HK-2 (cell line): Measurements from ENCODE around the gene CIT.

Source experiments
- DNase-seq: peaks from one replicate; pipeline ENCODE4 v3.0.0-alpha.2; 2018; ENCODE audit not compliant: unreplicated experiment

The CIT gene

DNA sequence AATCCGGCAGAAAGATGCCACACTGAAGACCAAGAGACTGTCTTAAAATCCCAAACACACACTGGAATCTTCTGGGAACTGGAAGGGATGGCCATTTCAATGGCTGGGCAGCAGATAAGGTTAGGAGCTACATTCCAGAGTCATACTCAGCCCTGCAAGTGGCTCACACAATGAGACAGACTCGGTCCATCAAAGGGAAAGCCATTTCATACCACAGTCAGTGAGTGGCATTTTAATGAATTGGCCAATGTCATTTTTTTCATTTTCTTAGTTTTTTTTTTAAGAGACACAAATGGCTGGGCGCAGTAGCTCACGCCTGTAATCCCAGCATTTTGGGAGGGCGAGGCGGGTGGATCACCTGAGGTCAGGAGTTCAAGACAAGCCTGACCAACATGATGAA lies 17.9 kb downstream of the CIT start:
- DNase-seq: no peak

DNA sequence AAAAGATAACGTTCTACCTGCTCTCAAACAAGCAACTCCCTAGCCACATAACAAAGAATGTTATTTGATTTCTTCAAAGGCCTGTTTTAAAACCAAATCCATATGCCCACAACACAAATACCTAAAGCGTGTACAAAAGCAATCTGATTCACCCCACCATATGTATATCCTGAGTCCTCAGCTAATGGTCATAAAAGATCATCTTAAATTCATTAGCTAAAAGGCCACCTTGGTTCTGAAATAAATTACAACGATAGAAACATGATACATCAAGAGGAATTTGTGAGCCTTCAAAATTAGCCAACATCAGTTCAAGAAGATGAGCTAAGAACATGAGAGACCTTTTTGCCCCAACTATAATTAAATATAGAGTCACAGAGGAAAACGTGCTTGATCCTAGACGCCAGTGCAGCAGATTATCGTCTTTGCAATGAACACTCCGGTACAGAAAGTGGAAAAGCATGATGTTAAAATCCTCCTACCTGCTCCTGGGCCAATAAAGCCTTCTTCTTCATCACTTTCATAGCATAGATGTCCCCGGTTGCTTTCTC lies 20.0 kb downstream of the CIT start:
- DNase-seq: no peak

DNA sequence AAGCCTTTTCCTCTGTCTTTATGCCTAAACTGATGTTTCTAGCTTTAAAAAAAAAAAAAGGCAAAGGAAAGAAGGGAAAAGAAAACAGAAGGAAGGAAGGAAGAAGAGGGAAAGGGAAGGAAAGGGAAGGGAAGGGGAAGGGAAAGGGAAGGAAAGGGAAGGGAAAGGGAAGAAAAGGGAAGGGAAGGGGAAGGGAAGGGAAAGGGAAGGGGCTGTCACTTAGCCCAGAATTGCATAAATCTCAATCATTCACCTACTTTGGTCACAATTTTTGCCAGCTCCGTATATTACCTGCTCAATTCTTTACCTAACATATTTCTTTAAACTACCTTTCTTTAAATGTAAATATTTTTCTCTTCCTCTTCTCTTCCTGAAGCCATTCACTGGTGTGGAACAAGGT lies 26.8 kb downstream of the CIT start:
- DNase-seq: no peak

DNA sequence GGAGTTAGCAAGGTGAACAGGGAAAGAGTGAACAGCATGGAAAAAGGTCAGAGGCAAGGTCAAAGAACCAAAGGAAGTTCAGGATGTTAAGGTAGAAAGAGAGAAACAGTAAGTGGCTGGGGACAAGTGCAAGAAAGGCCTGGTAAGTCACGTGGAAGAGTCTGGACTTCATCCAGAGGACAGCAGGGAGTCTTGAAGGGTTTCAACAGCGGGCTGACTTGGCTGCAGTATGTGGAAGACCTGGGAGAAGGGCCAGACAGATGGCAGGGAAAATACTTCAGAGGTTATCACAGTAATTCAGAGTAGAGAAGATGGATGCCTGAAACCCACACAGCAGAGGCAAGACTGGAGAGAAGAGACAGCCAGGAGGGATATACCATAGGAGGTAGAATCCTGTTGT lies 34.0 kb downstream of the CIT start:
- DNase-seq: no peak

DNA sequence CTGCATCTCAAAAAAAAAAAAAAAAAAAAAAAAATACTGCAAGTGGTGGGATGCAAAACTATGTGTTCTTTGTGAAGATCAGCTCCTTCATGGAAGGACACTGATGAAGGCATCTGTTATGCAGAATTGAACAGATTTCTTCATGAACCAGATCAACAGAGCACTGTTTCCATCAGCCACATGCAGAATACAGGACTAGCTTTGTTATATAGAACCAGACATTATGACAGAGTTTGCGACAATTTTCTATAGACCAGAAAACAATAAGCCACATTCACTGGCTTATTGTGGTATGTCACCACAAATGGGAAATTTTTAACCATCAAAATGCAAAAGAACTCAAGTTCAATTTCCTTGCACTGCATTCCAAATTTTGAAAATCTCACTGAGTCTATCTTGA lies 34.7 kb downstream of the CIT start:
- no peak for DNase-seq

DNA sequence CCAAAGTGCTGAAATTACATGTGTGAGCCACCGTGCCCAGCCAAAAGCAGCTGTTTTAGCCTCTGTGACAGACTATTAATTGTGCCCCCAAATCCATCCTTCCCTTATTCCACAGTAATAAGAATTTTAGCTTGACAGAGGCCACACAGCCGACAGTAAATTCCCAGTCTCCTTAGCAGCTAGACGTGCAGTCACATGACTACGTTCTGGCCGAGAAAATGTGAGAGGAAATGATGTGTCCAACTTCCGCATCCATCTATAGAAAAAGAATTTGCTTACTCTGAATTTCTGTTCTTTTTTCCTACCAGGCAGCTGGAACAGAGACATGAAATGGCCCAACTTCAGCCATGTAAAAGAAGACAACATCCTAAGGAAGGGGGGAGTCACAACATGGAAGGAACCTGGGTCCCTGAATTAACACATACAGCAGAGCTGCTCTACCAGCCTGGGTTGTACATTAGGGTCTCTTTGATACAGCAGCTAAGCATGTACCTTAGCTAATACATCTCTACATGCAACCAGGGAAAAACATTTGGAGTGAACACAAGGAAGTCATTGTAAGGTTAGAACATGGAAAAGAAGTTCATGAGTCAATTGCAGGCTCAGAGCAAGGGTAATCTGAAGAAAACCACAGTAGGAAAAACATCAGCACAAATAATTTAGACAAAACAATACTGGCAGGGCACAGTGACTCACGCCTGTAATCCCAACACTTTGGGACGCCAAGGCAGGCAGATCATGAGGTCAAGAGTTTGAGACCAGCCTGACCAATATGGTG lies 35.5 kb downstream of the CIT start:
- no peak for DNase-seq

DNA sequence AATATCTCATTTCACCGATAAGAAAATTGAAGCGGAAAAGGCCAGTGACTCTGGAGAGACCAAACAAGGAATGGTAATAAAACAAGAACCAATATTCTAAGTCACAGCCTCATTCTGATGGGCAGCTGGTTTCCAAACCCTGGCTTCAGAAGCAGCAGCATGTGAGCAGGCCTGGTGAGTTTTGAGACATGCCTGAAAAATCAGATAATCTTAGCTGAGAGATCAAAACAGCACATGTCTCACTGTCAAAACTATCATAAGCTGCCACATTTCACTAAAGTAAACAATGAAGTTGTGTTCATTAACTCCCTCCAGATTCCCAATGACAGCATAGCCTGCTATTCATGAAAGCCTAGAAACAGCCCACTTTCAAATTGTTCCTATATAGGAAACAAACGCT lies 36.5 kb downstream of the CIT start:
- no peak for DNase-seq

DNA sequence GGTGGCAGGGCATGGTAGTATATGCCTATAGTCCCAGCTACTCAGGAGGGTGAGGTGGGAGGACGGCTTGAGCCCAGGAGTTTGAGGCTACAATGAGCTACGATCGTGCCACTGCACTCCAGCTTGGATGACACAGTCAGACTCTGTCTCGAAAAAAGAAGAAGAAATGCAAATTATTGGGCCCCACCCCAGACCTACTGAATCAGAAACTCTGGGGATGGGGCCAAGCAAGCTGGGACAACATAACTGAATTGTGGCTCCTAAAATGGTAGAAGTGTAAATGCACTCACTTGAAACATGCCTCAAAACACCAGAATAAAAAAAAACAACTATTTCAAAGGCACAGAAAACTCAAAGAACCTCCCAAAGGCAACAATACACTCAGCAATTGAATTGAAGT lies 37.0 kb downstream of the CIT start:
- DNase-seq: no peak

DNA sequence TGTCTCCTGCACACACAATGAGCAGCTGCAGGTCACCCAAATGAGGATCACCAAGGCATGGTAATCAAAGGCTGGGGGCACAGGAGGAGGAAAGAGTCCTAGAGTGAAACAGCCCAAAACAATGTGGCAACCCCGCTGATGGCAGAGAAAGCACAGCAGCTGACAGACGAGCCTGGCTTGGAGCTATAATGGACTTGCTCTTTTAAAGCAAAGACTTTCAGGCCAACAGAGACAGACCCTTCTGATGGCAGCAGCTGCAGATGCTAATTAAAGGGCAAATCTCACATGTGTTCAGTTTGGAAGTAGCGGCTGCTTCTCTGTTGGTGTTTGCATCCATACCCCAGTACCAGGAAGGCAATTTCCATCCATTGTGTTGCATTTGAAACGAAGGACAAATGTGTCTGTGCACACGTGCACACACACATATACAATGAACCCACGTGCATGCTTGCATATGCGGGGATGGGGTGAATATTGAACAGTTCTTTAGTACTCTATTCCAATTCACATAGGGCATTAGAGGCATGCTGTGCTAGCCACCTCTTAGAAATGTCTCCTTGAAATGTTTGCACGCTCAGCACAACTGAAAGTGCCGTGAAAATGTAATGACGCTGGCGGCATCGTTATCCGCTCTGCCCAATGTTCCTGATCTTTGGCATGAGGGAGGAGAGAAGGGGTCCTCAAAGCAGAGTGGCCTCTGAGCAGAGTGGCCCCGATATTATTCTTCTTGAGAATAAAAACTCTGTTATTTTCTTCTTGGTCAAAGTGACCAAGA lies 38.1 kb downstream of the CIT start:
- DNase-seq: no peak

DNA sequence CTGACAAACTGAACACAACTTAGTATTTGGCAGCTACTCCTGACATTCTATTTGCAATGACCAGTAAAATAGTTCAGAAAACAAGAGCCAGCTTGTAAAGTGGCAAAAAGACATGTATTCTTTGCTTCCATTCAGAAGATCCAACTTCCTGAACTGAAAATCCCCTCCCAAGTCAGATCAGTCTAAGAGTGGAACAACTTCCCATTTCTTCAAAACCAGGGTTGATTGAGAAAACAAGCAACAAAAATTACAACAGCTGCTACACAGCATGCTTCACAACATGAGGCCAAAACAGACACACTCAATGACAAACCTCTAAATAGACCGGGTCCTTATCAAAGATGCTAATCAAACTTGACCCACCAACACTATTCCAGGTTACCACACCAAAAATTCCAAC lies 40.3 kb downstream of the CIT start:
- DNase-seq: no peak

DNA sequence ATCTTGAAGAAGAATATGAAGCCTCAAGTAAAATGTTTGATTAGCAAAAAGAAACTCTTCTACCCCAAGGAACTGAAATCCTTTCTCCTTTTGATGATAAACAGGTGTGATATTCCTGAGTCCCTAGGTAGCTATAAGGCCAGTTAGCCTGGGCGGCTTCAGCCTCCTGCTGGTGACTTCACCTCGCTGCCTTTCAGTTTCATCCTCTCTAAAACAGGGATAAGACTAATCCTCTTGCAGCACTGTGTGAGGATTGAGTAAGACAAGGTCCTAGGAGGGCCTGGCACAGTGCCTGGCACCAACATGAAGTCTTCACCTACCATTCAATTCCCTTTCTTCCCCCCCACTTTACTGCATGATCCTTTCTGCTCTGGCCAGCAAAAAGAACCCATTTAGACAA lies 42.1 kb downstream of the CIT start:
- DNase-seq: no peak

DNA sequence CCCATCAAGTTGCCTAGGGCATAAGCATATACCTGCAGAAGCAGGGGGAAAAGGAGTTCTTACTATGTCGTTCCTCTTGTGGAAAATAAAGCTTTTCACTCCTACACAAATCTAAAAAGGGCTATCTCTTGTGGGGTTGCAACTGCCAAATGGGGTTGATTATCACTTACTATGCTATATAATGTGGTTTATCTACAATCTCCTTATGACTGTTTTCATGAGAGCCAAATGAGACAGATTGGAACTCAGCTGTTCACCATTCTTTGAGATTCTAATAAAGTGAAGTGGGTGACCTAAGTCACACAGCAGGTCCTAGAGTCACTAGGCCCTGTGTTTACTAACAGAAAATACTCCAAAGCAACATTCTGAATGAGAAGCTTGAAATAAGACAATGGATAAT lies 47.7 kb downstream of the CIT start:
- DNase-seq: no peak

DNA sequence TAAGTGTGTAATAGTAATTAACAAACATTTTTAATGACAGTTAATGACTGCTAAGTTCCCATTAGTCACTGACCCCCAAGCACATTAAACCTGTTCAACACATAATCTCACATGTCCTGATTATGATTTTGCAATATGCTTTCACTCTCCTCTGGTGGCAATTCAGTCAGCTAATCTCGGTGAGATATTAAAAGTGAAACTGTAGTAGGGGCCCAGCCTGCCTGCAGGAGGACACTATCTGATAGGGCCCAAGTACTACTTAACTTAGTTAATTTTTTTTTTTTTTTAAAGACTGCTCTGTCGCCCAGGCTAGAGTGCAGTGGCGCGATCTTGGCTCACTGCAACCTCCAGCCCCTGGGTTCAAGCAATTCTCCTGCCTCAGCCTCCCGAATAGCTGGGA lies 48.8 kb downstream of the CIT start:
- no peak for DNase-seq

DNA sequence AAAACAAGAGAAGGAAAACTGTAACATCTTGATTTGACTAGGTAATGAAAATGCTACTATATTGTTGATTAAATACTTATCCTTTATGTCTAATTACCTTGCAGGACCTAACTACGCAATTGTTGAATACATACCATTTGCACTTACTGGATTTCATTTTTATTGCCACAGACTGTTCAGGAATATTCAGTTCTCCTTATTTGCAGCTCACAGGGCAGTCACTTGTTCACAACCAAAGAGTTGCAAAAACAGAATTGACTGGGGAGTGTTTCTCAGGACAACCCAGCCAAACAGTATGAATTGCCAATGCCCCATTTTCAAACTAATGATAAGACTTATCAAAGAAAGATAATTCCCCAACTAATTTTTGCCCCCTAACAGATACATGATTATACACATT lies 49.4 kb downstream of the CIT start:
- DNase-seq: no peak

DNA sequence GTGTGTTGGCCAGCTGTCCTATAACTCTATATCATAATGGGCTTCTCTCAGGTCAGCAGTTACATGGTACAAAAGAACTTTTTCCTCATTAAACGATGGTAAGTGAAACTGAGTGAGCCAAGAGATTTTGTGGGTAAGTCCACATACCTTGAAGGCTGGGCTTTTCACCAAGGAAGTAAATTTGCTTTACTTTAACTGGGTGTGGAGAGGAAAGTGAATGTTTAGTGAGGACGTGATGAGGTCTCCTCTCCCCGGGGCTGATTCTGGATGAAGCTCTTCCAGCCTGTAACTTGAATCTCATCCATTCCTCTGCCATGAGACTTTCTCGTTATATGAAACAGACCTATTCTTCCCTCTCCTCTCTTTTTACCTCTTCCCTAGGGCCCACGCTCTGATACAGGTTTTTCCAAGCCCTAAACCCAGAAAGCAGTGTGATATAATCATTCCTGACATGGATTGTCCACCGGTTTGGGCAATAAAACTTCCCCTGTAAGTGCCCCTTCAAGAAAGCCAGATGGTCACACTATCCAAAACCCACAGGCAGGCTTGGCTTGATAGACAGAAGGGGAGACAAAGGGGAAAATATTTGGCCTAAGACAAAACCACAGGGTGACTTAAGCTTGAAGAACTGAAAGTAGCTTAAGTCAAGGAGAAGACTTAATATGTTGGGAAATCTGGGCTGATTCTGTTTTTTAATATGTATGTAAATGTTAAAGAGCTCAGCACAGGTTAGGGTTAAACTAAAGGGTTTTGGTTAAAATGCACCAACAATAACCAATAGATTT lies 50.3 kb downstream of the CIT start:
- DNase-seq: no peak

DNA sequence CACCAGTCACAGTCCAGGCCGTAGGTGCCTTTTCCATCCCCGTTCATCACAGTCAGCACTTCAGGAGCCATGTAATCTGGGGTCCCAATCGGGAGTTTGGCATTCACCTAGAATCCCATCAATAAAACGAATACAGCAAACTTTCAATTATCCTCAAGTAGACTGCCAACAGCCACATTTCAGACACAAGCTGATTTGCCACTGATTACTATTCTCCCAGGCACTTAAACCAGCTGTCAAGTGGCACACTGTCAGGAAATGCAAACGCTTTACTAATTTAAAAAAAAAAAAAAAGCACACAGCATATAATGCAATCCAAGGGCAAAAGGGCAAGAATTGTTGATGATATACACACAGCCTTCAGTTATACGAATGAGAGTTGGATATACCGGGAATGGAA lies 51.9 kb downstream of the CIT start:
- no peak for DNase-seq

DNA sequence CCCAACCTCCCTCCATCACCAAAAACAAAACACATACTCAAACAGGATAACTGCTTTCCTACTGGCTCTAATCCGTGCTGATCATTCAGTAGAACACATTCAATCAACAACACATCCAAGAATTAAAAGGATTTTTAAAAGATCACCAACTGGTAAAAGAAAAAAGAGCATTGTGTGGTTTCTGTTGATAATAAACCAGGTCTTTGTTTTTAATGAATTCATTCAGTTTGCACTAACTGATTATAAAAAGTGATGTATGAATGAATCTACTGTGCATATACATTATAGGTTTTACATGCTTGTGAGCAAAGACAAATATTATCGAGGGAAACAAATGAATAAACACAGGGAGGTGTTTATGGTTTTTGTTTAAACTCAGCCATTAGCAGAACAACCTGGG lies 55.1 kb downstream of the CIT start:
- no peak for DNase-seq

DNA sequence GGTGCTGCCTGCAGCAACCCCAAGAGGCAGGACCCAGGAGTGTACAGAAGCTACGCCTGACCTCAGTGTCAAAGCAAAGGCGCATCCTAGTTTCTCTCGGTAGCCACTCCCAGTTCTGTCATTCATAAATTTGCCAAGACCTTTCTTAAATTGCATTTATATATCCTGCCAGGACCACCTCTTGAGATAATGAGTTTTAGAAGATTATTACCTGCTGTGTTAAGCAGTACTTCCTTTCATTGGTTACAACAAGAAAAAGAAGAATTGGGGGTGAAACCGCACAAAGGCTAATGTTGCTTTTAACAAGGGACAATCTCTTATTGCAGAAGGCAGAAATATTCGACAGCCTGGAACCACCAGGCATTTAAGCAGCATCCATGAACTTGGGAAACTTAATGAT lies 57.8 kb downstream of the CIT start:
- DNase-seq: no peak

DNA sequence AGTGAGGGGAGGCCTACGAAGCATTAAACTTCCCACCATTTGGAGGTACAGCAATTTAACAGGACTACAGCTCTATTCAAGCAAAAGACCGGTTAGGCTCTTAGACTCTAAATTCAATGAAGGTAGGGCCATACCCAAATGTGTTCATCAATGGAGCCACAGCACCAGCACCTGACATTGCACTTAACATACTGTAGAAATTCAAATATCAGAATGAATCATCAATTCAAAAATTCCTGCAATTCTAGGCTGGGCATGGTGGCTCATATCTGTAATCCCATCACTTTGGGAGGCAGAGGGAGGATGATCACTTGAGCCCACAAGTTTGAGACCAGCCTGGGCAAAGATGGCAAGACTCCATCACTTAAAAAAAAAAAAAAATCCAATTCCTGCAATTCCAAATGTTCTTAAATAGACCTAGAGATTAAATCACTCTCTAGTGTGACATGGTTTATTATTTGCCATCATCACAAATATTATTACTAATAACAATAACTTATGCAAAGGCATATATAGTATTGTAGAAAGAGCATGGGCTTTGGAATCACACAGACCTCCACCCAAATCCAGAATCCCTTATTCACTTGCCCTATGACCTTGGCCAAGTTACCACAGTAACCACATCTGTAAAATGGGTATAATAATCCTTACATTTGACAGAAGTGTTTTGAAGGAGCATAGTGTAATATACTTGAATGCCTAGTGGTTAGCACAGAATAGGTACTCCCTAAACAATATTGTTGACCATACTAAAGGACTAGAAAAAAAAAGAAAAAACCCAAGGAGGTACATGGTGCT lies 59.4 kb downstream of the CIT start:
- no peak for DNase-seq

DNA sequence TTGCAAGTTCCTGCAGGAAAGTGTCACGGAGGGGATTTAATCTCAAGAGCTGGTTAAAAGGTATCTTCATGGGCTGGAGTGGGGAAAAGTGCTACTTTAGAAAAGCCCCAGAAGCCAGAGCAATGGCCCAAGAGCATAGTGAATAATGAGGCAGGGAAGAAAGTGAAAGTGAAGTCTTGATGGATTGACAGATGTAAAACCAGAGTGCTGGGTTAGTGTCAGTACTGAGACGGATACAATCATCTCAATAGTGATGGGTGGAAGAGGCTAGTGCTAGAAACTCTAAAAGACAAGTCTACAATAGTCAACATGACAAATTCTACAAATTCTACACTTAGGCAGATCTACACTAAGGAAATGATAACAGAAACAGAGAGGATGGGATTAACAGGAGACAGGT lies 68.1 kb downstream of the CIT start:
- DNase-seq: no peak

DNA sequence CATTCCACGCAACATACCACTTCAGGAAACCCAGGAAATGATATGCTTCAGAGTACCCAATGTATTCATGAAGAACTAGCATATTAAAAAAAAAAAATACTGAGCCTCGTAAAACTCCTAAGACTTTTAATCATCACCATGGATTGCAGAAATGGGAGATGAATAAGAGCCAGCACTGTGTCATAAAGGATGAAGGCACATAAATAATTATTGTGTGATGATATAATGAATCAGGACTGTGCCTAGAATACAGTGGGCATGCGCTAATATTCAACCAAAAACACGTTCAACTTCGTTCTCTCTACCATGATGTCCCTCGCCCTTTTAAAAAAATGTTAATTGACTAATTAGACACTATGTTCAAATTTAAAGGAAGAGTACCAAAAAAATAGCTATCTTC lies 68.7 kb downstream of the CIT start:
- DNase-seq: no peak

DNA sequence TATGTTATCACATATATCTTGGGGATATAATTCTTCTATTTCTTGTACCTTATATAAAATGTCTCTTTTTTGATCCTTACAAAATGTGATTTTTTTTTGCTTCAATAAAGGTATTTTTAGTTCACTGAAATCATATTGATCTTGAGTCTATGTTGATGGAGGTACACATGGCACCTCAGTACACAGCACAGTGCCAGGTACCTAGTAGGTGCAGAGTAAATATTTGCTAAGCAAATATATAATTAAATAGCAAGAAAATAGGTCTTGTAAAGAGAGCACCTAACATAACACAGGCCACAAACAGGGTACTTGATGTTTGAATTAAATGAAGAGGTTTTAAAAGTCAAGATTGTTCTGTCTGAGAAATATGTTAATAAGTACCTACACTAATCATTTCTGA lies 69.7 kb downstream of the CIT start:
- DNase-seq: no peak
